GM13976 (cell line): Measurements from ENCODE around the gene NUP214.

Experiments used
- DNase-seq: peaks from one replicate; pipeline ENCODE4 v3.0.0; 2012; ENCODE audit warnings: low spot score
- CTCF ChIP-seq: IDR thresholded peaks from 2 replicates; pipeline ENCODE4 v1.5.1; 2012; ENCODE audit warnings: borderline replicate concordance, mild to moderate bottlenecking; ENCODE audit not compliant: insufficient read depth; ENCODE audit errors: extremely low read depth, missing control alignments, control extremely low read depth
- in situ Hi-C: fragments of 300-500 bp; cut with MboI; formaldehyde crosslinking; loops from one replicate; pipeline ENCODE4 v1.12.0; 2022; ENCODE audit warnings: low sequenced_read_pairs, mixed read lengths, inconsistent platforms; ENCODE audit not compliant: unreplicated experiment

Gene NUP214

GRCh38 chr9:131092548-131093440 lies 32.6 kb upstream of the NUP214 start:
- TF ChIP-seq CTCF: no peak
- in situ Hi-C loops: no loop called here
- DNase-seq: no peak

GRCh38 chr9:131094015-131094414 lies 31.4 kb upstream of the NUP214 start:
- TF ChIP-seq CTCF: no peak
- DNase-seq: no peak
- in situ Hi-C loops: no loop called here

DNA sequence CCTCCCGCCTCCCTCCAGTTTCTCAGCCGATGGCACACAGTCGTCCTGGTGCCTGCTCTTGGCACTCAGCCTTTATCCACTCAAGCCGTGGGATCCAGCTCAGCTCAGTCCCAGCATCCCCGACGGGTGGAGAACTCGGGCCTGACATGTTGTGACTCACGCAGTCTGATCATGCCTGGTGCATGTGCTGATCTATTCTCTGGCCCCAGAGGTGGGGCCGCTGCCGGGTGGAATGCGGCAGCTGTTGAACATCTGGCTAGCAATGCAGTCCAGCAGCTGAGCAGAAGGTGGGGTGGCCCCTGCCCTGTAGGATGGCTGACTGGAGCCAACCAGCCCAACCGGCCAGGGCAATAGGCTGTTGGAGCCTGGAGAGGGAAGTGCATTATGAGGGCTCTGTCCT lies 30.8 kb upstream of the NUP214 start:
- in situ Hi-C loops: no loop called here

DNA sequence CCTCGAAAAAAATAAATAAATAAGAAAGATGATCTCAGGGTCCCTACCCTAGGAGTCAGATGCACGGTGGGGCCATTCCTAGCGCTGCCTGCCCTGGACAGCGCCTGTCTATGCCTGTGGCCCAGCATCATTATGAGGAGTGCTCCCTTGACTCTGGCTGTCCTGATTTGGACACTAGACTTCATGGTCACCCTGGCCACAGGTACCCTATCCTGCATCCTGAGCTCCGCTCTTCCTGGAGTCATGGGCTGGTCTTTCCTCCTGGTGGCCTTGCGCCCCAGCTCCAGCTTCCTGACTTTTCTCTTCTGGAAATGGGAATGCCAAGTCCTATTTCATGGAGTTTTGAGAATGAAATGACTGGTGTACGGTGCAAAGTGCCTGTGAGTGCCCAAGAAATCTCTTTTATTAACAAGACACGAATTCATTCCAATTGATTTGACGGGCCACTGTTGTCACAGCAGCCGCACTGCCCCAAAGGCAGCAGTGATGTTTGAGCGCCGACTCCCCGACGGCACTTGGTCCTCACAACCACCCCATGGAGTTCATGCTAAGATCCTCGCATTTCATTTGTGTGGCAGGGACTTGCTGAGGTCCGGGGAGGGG lies 29.6 kb upstream of the NUP214 start:
- no peak for DNase-seq
- in situ Hi-C loops: no loop called here
- TF ChIP-seq CTCF: no peak

More for the DNA sequence above, 30.8 kb upstream of the NUP214 start:
- DNase-seq: no peak
- TF ChIP-seq CTCF: no peak

- in situ Hi-C loops: no loop called here
- TF ChIP-seq CTCF: no peak
- peak; percentile 71 for DNase-seq
These were observed 28.9 kb upstream of the NUP214 start, which contains the start of gene AIF1L for GRCh38 chr9:131096269-131097125. AIF1L (plus strand) TSS chr9:131096531; CDS start chr9:131096630, 99 bp downstream.
